Type B pancreatic cell (in vitro differentiated cells): ENCODE data around the gene CAPN14. TPM values are rescaled to one million over a fixed set of nuclear protein-coding genes. Genes with fewer than 3 reads are reported as not detected.
A peak's percentile ranks its signal among the peaks of the same experiment; 100 is the strongest.

Experiments used
- DNase-seq: peaks from one replicate; pipeline ENCODE4 v3.0.0; 2021; ENCODE audit warnings: mixed read lengths; ENCODE audit not compliant: unreplicated experiment; ENCODE audit errors: extremely low spot score
- H3K27ac Mint-ChIP-seq: 2 replicates; pipeline ENCODE4 v1.8.0; 2021; ENCODE audit warnings: mild to moderate bottlenecking, mixed read lengths
- H3K27me3 Mint-ChIP-seq: 2 replicates; pipeline ENCODE4 v1.8.0; 2021; ENCODE audit warnings: mixed read lengths
- H3K36me3 Mint-ChIP-seq: 2 replicates; pipeline ENCODE4 v1.8.0; 2021; ENCODE audit warnings: mixed read lengths
- H3K4me1 Mint-ChIP-seq: one replicate; pipeline ENCODE4 v1.8.0; 2021; ENCODE audit warnings: mixed read lengths; ENCODE audit not compliant: unreplicated experiment
- H3K4me3 Mint-ChIP-seq: 2 replicates; pipeline ENCODE4 v1.8.0; 2021; ENCODE audit warnings: mild to moderate bottlenecking, mixed read lengths
- H3K9me3 Mint-ChIP-seq: 2 replicates; pipeline ENCODE4 v1.8.0; 2021; ENCODE audit warnings: mixed read lengths
- total RNA-seq: library from RNA; stranded (reverse); gene quantifications from 2 replicates; pipeline ENCODE4 v1.2.1, GENCODE V29; 2021; ENCODE audit warnings: low replicate concordance
- TF ChIP-seq, protein P1 (sequence below): fragments of 200-600 bp; sonication (generic); conservative IDR thresholded peaks from 2 replicates; pipeline ENCODE4 v1.5.0; 2021; ENCODE audit warnings: antibody characterized with exemption, mild to moderate bottlenecking

Gene CAPN14
- total RNA-seq, 1 donor from 2014 or later, result 0.39 TPM

DNA sequence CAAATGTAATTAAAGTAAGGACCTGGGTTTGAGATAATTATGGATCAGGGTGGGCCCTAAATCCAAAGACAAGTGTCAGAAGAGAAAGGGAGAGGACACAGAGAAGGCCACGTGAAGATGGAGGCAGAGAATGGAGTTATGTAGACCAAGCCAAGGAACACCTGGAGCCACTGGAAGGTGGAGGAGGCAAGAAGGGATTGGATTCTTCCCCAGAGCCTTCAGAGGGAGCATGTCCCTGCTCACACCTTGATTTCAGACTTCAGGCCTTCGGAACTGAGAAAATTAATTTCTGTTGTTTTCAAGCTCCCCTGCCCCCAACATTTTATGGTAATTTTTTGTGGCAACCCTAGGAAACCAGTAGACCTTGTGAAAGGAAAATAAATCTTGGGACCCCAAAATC lies 19.6 kb downstream of the CAPN14 start:
- H3K36me3 Mint-ChIP-seq, result no peaks in the 10 kb centered on the region
- H3K9me3 Mint-ChIP-seq, result peaks cover 7% of the 10 kb centered on the region
- H3K4me3 Mint-ChIP-seq, result no peak overlapping the region
- no peaks in the 10 kb centered on the region for H3K4me1 Mint-ChIP-seq
- TF ChIP-seq, protein P1, sequence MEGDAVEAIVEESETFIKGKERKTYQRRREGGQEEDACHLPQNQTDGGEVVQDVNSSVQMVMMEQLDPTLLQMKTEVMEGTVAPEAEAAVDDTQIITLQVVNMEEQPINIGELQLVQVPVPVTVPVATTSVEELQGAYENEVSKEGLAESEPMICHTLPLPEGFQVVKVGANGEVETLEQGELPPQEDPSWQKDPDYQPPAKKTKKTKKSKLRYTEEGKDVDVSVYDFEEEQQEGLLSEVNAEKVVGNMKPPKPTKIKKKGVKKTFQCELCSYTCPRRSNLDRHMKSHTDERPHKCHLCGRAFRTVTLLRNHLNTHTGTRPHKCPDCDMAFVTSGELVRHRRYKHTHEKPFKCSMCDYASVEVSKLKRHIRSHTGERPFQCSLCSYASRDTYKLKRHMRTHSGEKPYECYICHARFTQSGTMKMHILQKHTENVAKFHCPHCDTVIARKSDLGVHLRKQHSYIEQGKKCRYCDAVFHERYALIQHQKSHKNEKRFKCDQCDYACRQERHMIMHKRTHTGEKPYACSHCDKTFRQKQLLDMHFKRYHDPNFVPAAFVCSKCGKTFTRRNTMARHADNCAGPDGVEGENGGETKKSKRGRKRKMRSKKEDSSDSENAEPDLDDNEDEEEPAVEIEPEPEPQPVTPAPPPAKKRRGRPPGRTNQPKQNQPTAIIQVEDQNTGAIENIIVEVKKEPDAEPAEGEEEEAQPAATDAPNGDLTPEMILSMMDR, result no peak
- peaks cover 28% of the 10 kb centered on the region for H3K27me3 Mint-ChIP-seq
- no peak overlapping the region for H3K27ac Mint-ChIP-seq
- DNase-seq, result no peak

DNA sequence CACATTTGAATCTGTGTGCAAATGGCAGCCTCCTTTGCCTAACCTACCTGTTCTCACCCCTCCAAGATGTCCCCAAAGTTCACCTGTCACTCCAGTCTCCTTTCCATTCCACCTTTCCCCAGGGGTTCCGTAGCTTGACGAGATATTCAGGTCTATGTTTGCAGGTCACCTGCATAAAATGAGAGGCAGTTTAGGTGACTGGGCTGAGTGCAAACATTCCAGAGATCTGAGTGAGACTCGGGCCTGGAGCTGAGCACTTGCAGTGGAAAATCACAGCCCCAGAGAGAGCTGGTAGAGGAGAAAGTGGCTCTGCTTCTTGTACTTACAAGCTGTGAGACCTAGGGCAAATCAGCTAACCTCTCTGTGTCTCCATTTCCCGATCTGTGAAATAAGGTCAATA lies 20.1 kb downstream of the CAPN14 start:
- Mint-ChIP-seq H3K36me3 (no peaks in the 10 kb centered on the region), H3K27me3 (peaks cover 25% of the 10 kb centered on the region), H3K4me1 (no peaks in the 10 kb centered on the region), H3K9me3 (peaks cover 7% of the 10 kb centered on the region), H3K4me3 (no peak overlapping the region), H3K27ac (no peak overlapping the region)
- DNase-seq, result peak; percentile 40
- TF ChIP-seq, protein P1, result no peak

DNA sequence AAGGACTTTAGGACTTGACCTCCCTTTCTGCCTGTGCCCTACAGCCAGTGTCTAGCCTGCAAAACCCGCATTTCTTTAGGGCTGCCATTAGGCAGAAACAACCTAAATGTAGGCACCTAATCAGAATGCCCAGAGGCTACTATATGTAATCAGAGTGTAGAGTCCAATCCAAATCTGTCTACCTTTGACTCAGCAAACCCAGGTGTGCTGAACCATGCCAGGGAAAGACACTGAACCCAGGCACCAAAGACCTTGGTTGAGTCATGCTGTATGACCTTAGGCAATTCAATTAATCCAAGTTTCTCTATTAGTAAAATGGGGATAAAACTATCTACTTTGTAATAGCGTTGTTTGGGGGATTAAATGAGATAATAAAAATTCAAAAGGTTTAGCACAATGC lies 20.7 kb downstream of the CAPN14 start:
- no peak overlapping the region for H3K27ac Mint-ChIP-seq
- H3K9me3 Mint-ChIP-seq, result peaks cover 7% of the 10 kb centered on the region
- DNase-seq, result peak; percentile 18
- peaks cover 20% of the 10 kb centered on the region for H3K27me3 Mint-ChIP-seq
- no peaks in the 10 kb centered on the region for H3K36me3 Mint-ChIP-seq
- no peaks in the 10 kb centered on the region for H3K4me1 Mint-ChIP-seq
- H3K4me3 Mint-ChIP-seq, result no peak overlapping the region
- TF ChIP-seq, protein P1, result no peak

DNA sequence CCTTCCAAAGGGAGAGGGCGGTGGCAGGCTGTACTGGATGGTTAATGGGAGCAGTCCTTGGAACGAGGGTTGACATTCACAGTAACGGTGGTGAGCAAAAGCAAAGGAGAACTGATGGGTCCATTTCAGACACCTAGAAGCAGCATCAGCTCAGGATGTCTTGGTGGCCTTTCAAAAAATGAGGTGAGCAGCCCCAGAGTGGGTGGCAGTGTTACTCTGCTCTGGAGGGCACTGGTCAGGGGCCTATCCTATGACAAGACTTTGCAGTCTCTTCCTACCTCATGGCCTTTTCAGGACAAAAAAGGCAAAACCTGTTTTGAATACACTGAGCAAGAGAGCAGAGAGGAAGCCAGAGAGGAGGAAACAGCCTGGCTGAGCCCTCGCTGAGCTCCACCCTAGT lies 23.5 kb downstream of the CAPN14 start:
- no peak overlapping the region for H3K27ac Mint-ChIP-seq
- no peak overlapping the region for H3K4me3 Mint-ChIP-seq
- peak; percentile 15 for DNase-seq
- TF ChIP-seq, protein P1, result no peak
- H3K27me3 Mint-ChIP-seq, result peaks cover 20% of the 10 kb centered on the region
- no peaks in the 10 kb centered on the region for H3K36me3 Mint-ChIP-seq
- H3K4me1 Mint-ChIP-seq, result no peaks in the 10 kb centered on the region
- peaks cover 3% of the 10 kb centered on the region for H3K9me3 Mint-ChIP-seq

DNA sequence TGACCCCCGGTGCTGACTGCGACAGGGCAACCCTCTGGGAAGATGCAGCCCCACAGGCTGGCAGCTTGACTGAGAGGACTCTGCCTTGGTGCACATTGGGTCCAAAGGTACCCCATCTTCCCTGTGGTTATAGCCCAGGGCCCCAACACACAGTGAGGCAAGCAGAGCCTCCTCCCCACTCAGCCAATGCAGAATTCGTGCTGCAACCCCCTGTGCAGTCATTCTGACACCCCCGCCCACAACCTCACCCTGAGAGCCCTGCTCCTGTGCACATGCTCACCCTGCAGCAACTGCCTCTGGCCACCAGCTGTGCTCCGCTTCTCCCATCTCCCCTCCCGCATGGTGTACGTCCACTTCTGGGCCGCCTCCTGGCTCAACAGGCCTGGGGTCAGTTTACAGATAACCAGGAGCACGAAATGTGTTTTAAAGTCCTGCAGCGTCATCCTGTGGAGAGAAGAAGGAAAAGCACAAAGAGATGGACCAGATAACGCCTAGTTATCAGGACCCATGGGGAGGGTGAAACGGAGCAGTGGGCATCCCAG lies 24.4 kb downstream of the CAPN14 start:
- Mint-ChIP-seq H3K27ac (no peak overlapping the region), H3K9me3 (no peaks in the 10 kb centered on the region), H3K4me3 (no peak overlapping the region), H3K36me3 (no peaks in the 10 kb centered on the region), H3K27me3 (peaks cover 23% of the 10 kb centered on the region), H3K4me1 (no peaks in the 10 kb centered on the region)
- TF ChIP-seq, protein P1, result no peak
- DNase-seq, result peak; percentile 65

DNA sequence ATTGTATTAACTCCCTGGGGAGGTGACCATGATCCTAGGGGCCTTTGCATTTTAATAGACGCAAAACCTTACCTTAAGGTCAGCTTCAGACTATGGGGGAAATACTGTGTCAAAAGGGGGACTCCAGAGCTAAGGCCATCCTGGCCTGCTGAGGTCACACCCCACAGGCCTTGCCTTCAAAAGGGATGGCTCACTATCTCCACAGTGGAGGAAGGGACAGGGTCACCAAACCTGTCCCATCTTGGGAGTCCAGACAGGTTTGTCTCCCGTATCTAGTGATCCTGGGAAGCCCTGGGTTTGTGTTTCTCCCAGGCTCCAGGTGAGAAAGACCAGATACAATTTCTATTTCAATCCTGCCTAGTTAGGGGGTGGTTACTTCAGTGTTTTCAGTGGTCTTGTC lies 24.9 kb downstream of the CAPN14 start:
- no peaks in the 10 kb centered on the region for H3K9me3 Mint-ChIP-seq
- no peak overlapping the region for H3K27ac Mint-ChIP-seq
- H3K4me3 Mint-ChIP-seq, result no peak overlapping the region
- H3K36me3 Mint-ChIP-seq, result no peaks in the 10 kb centered on the region
- no peaks in the 10 kb centered on the region for H3K4me1 Mint-ChIP-seq
- DNase-seq, result peak; percentile 7
- H3K27me3 Mint-ChIP-seq, result peaks cover 23% of the 10 kb centered on the region
- TF ChIP-seq, protein P1, result no peak
